Tibial artery (tissue), 4 donors: ENCODE measurements around the gene FAM110D.

ENCODE experiments used
- DNase-seq, 2 donors: peaks; one replicate each; pipeline ENCODE4 v3.0.0-alpha.2; 2019
- H3K27ac ChIP-seq, 2 donors: fragments of 200-600 bp; sonication (generic) in 1 of 2; 1 replicate in 1 of 2; 2 replicates in 1 of 2; pipeline ENCODE4 v1.5.1; 2018 to 2019; ENCODE audit warnings: mild to moderate bottlenecking in 1 of 2
- H3K27me3 ChIP-seq, 2 donors: fragments of 200-600 bp; sonication (generic) in 1 of 2; one replicate each; pipeline versions ENCODE4 v1.5.1 to v1.6.0; 2016 to 2019
- H3K36me3 ChIP-seq, 3 donors: fragments of 200-600 bp; sonication (generic) in 2 of 3; one replicate each; pipeline ENCODE4 v1.5.1; 2016 to 2019; ENCODE audit warnings: mild to moderate bottlenecking in 2 of 3
- H3K4me1 ChIP-seq, 4 donors: fragments of 200-600 bp; sonication (generic) in 2 of 4; 1 replicate in 3 of 4; 2 replicates in 1 of 4; pipeline ENCODE4 v1.5.1; 2016 to 2019
- H3K4me3 ChIP-seq, 2 donors: fragments of 200-600 bp; sonication (generic) in 1 of 2; 1 replicate in 1 of 2; 2 replicates in 1 of 2; pipeline ENCODE4 v1.5.1; 2018 to 2019; ENCODE audit warnings: mild to moderate bottlenecking in 2 of 2
- H3K9me3 ChIP-seq, 3 donors: fragments of 200-600 bp; sonication (generic) in 1 of 3; one replicate each; pipeline ENCODE4 v1.5.1; 2016 to 2019
- intact Hi-C: fragments of 100-400 bp; cut with DNase I; formaldehyde crosslinking; loops from one replicate; pipeline ENCODE4 v1.15.0; 2023; ENCODE audit warnings: low total_unique reads
- TF ChIP-seq, protein P1 (sequence below), 2 experiments: fragments of 200-600 bp in 1 of 2; fragments of 450-650 bp in 1 of 2; IDR thresholded peaks; one replicate each; pipeline ENCODE4 v1.5.1; 2017 to 2019; ENCODE audit warnings: antibody characterized with exemption in 2 of 2, mild to moderate bottlenecking in 1 of 2, moderate library complexity in 1 of 2

The FAM110D gene

DNA sequence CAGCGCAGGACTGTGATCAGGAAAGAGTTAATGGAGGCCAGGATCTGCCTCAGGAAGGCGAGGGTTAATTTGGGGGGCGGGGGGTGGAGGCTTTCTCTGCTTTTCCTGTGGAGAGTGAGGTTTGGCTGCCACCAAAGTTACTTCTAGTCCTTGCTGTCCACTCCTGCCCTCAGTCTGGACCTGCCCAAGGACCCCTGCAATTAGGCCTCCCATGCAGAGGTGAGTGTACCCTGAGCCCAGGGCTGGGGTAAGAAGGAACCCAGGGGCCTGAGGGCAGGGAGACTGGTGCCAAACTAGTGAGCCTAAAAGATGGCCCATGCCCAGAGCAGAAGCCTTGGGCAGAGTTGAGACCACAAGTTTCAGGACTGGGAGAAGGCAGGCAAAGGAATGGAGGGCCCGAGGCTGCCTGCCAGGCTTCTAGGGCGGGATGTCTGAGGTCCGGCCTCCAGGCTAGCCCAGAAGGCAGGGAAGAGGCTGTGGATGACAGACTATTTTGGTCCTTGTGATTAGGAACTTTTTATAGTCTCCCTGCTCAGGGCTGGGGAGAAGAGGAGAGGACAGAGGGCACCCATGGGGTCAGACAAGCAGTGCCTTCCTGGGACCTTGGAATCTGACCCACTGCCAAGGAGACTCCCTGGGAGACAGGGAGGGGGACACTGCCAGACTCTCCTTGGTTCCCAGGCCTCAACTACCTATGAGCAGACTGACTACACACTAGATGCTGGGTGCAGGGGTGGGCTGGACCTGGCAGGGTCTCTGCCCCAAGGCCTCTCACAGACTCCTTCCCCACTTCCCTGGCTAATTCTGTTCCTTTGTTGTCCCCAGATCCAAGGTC lies at the start of gene FAM110D:
Gene FAM110D (plus strand): TSS at position 172 of the 835 bp plus-strand sequence. CDS start 2,213 bp downstream, outside the sequence.
- Histone ChIP-seq H3K9me3 (no peaks in the 10 kb centered on the region), H3K27me3 (peaks cover 0 to 55% of the 10 kb centered on the region in 2 donors), H3K4me3 (peak within 1 kb of the TSS; percentile 15 to 63), H3K36me3 (no peaks in the 10 kb centered on the region), H3K27ac (no peak within 1 kb of the TSS), H3K4me1 (peaks cover 0 to 22% (median 16%) of the 10 kb centered on the region in 4 donors)
- TF ChIP-seq, protein P1, sequence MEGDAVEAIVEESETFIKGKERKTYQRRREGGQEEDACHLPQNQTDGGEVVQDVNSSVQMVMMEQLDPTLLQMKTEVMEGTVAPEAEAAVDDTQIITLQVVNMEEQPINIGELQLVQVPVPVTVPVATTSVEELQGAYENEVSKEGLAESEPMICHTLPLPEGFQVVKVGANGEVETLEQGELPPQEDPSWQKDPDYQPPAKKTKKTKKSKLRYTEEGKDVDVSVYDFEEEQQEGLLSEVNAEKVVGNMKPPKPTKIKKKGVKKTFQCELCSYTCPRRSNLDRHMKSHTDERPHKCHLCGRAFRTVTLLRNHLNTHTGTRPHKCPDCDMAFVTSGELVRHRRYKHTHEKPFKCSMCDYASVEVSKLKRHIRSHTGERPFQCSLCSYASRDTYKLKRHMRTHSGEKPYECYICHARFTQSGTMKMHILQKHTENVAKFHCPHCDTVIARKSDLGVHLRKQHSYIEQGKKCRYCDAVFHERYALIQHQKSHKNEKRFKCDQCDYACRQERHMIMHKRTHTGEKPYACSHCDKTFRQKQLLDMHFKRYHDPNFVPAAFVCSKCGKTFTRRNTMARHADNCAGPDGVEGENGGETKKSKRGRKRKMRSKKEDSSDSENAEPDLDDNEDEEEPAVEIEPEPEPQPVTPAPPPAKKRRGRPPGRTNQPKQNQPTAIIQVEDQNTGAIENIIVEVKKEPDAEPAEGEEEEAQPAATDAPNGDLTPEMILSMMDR (IDR thresholded peaks at IDR 0.05), result no peak
- DNase-seq, result peak in 1 of 2 donors; percentile 37
- intact Hi-C loops, result no loop called here

DNA sequence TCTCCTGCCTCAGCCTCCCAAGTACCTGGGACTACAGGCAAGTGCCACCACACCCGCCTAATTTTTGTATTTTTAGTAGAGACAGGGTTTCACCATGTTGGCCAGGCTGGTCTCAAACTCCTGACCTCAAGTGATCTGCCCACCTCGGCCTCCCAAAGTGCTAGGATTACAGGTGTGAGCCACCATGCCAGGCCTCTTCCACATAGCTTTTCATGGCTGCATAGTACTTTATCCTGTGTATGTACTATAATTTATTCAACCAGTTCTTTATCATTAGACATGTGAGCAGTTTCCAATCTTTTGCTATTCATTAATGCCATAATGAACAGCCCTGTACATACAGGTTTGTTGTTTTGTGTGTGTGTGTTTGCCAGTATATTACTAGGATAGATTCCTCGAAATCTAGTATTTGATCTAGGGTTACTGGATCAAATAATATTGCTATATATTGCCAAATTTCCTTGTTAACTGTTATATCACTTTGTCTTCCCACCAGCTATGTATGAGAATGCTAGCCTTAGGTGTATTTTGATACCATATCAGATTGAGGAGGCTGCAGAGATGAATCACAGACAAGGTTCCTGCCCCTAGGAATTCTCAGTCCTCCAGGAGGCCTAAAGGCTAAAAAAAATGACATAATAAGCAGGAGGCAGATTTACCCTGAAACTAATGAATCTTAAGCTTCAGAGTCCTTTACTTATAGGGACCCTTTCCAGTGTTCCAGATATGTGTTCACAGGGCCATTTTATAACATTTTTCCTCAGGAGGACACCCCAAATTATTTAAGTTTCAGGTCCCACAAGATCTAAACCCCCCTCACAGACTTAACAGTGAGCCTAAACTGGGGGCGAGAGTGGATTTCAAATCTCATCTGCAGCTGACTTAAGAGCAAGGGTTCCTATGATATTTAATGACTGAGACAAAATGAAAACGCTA lies 49.4 kb upstream of the FAM110D start:
- H3K4me1 ChIP-seq, result peaks cover 0 to 19% (median 14%) of the 10 kb centered on the region in 4 donors
- H3K27me3 ChIP-seq, result no peaks in the 10 kb centered on the region
- intact Hi-C loops, result loop anchor here (5.0 to 10.0 kb wide), 2 partner anchors 53 to 215 kb away; no protein-coding TSS in a partner anchor
- no peak overlapping the region for H3K4me3 ChIP-seq
- H3K36me3 ChIP-seq, result peaks cover 0 to 4% (median 4%) of the 10 kb centered on the region in 3 donors
- no peaks in the 10 kb centered on the region for H3K9me3 ChIP-seq
- TF ChIP-seq, protein P1 (IDR thresholded peaks at IDR 0.05), result no peak
- peak in 1 of 2 donors; percentile 2 for DNase-seq
- H3K27ac ChIP-seq, result no peak overlapping the region

DNA sequence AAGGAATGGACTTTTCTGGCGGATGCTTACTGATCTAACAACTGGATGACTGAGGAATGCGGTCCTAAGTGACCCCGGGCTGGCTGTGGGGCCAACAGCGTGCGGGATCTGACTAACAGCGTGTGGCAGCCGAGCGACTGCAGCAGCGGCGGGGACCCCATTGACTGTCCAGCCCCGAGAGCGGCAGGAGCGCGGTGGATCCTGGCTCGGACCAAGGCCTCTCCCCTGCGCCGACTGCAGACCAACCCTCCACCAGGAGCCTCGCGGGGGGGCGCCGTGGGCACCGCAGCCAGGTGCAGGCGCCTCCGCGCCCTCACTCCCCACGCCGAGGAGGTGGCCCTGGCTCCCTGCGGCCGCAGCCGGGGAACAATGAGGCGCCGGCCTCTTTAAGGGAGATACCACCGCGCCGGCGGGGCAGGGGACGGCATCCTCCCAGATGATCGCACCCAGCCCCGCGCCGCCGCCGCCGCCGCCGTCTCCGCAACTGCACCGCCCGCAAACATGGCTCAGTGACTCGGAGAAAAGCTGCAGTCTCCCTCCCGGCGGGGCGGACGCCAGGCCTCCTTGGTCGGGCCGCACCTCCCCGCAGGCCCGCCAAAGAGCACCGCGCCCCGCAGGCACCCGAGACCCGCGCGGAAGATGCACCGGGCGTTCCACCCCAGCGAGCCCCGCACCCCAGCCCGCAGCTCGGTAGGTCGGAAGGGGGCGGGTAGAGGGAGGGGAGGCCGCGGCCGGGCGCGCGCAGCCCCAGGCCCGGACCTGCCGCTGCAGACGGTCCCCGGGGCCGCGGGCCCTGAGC lies 47.9 kb upstream of the FAM110D start:
- peak; percentile 58 to 77 for DNase-seq
- Histone ChIP-seq H3K4me1 (peaks cover 0 to 24% (median 14%) of the 10 kb centered on the region in 4 donors), H3K9me3 (no peaks in the 10 kb centered on the region), H3K27ac (peak overlapping the region; percentile 91 to 92), H3K27me3 (no peaks in the 10 kb centered on the region), H3K36me3 (peaks cover 0 to 15% (median 7%) of the 10 kb centered on the region in 3 donors), H3K4me3 (peak overlapping the region; percentile 75 to 93)
- intact Hi-C loops, result loop anchor here (5.0 kb wide), 1 partner anchor 51 kb away; no protein-coding TSS in a partner anchor
- TF ChIP-seq, protein P1 (IDR thresholded peaks at IDR 0.05), result no peak

DNA sequence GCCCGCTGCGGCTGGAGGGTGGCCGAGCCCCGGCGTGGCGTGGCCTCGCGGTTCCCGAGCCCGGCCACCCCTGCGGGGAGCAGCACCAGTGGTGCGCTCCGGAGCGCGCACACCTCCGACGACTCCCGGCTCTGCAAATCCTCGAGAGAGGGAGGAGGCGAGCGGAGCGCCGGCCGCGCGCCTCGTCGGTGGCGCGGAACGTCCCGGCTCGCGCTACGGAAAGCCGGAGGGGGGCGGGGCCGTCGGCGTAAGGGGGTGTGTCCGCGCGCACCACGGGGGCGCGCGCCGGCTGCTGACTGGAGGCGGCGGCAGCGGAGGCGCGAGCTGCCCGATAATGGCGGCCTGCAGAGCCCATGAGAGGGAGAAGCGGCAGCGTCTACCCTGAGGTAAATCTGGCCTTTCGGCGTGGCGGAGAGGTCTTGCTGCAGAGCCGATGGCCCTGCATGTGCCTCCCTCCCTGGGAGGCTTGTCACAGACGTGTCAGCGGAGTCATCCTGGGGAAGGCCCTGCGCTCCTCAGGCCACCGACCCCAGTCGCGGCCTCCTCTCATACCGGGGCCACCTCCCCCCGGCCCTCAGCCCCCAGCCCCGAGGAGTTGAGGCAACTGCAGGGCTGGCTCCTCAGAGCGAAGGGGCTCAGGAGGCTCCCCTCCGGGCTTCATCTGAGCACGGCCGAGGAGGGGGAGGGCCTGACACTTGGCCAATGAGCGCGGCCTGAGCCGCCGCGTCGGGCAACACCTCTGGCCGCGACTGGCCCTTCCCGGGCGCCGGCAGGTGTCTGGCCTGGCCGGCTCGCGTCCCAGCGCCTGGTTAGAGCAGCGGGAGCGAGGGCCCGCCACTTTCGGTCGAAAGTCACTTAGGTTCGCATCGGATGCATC lies 47.1 kb upstream of the FAM110D start, which contains the start of gene PDIK1L:
Gene PDIK1L (plus strand): TSS at position 295 of the 877 bp plus-strand sequence. CDS start 2,485 bp downstream, outside the sequence.
- Histone ChIP-seq H3K9me3 (no peaks in the 10 kb centered on the region), H3K4me3 (peak within 1 kb of the TSS; percentile 75 to 93), H3K27ac (peak within 1 kb of the TSS; percentile 91 to 92), H3K36me3 (peaks cover 0 to 15% (median 7%) of the 10 kb centered on the region in 3 donors), H3K27me3 (no peaks in the 10 kb centered on the region), H3K4me1 (peaks cover 0 to 24% (median 14%) of the 10 kb centered on the region in 4 donors)
- TF ChIP-seq, protein P1 (IDR thresholded peaks at IDR 0.05), result peak in 1 of 2 experiments; percentile 1
- DNase-seq, result peak; percentile 86 to 95
- intact Hi-C loops, result loop anchor here (5.0 kb wide), 1 partner anchor 51 kb away; no protein-coding TSS in a partner anchor
